HFF-Myc (cell line): ENCODE measurements around the gene MFAP1.
A peak's percentile ranks its signal among the peaks of the same experiment; 100 is the strongest.
"Not testable (repeated sequence)": the region's sequence is repeated elsewhere in the genome, so short reads cannot be mapped to it uniquely, and the experiment has no call there.

Source experiments
- DNase-seq: peaks from one replicate; pipeline ENCODE4 v3.0.0-alpha.2; 2011; ENCODE audit warnings: low read depth; ENCODE audit errors: extremely low read depth
- H3K4me3 ChIP-seq: replicated peaks from 2 replicates; pipeline ENCODE4 v1.5.1; 2011; ENCODE audit warnings: low read depth, mild to moderate bottlenecking, control low read depth, low read length
- CTCF ChIP-seq: IDR thresholded peaks from 2 replicates; pipeline ENCODE4 v1.5.1; 2012; ENCODE audit warnings: mild to moderate bottlenecking, low read depth, low read length, control low read depth; ENCODE audit errors: missing control alignments

Gene MFAP1

DNA sequence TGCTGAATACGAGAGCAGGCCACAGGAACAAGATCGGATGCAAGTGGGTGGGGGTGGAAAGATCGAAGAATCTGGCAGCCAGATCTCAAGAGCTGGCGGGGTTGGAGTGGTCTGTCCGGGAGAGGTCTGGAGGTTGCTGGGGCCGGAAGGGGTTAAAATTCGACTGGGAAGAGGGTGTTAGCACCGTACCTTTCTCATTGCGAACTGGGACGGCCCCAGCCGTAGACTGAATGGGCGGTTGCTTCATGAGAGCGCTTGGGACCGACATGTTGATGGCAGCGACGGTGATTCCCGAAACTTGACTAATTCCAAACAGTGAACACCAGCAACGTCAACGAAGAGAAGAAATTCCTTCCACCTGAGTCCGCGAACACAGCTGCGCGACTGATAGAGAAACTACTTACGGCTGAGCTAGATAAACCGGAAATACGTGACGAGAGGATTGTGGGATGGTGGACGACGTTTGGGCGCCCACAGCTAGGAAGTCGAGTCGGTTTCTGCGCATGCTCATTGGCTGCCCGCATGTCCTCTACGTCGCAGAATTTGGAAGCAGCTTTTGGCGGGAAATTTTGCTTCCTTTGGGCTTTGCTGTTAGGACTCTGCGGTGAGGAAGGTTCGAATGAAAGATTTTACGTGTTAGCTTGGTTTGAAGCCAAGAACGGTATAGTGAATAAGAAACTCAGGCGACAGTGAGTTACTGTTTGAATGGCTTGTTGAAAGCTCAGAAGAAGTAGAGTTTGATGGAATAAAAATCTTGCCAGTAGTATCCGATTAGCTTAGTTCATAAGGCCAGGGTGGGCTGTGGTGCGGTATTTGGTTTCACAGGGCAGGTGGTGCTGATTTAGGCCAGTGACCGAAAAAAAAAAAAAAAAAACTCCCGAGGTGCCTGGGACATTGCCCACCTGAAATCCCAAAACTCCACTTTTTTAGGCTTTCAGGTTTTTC, at the start of gene MFAP1:
TSS of gene MFAP1 (minus strand) at position 389 of the 945 bp plus-strand sequence. CDS start at position 268, 121 bp downstream.
- peak within 1 kb of the TSS; percentile 87 for H3K4me3 ChIP-seq
- DNase-seq, result peak; percentile 94
- TF ChIP-seq CTCF, result no peak

GRCh38 chr15:43873651-43874050, 49.2 kb upstream of the MFAP1 start:
- no peak overlapping the region for H3K4me3 ChIP-seq
- no peak for TF ChIP-seq CTCF
- no peak for DNase-seq

DNA sequence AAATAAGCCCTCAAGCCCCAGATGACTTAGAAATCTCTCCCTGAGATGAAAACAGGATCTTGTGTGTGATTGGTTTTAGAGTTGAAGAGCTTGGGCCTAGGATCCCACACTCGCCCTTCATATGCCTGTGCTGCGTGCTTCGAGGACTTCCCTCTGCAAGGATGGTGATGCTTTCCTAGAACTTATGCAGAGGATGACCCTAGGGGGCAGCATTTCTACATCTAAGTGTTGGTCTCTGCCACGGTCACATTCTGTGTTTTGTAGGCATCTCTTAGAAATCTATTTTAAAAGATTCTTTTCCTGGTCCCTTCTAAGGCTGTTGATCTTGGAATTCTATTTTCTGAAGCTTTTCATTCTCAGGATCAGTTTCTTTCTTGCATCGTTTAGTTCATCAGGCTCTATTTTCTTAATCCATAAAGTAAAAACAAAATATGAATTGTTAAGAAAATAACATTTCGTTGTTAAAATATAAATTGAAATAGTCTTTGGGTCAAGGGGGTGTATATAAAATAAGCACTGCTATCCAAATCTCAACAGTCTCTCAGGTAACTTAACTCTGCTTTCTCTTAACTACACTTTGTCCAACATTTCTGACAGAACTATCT, 48.0 kb upstream of the MFAP1 start:
- H3K4me3 ChIP-seq, result no peak overlapping the region
- DNase-seq, result peak; percentile 52
- peak; percentile 64 for TF ChIP-seq CTCF

DNA sequence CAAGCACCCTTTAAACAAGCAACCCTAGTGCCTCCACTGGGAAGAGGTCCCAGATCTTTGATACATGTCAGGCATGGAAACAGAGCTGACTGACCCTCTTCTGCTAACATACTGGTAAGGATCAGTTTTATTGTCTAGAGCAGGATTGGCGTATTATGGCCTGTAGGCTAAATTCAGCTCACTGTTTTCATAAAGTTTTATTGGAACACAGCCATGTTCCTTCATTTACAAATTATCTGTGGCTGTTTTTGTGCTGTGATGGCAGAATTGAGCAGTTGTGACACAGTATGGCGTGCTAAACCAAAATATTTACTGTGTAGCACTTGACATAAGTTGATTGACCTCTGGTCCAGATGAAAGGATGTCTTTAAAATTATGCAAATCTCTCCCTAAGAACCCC, 47.3 kb upstream of the MFAP1 start:
- no peak for DNase-seq
- TF ChIP-seq CTCF, result no peak
- H3K4me3 ChIP-seq, result no peak overlapping the region

- no peak for TF ChIP-seq CTCF
- H3K4me3 ChIP-seq, result no peak overlapping the region
- DNase-seq, result no peak
Measured at GRCh38 chr15:43868406-43868805, 43.9 kb upstream of the MFAP1 start.

- no peak for DNase-seq
- TF ChIP-seq CTCF, result no peak
- no peak overlapping the region for H3K4me3 ChIP-seq
Measured at GRCh38 chr15:43867096-43867495, 42.6 kb upstream of the MFAP1 start.

GRCh38 chr15:43866636-43867035, 42.1 kb upstream of the MFAP1 start:
- not testable (repeated sequence) for DNase-seq

More at GRCh38 chr15:43866636-43867035, 42.1 kb upstream of the MFAP1 start:
- not testable (repeated sequence) for H3K4me3 ChIP-seq
